HG02588 (cell line): ENCODE results near the gene DDX5.
"Not testable (repeated sequence)": the region's sequence is repeated elsewhere in the genome, so short reads cannot be mapped to it uniquely, and the experiment has no call there.

ENCODE experiments used
- ATAC-seq: cut with Tn5 transposase; IDR thresholded peaks from one replicate; pipeline ENCODE4 v1.9.1; 2021; ENCODE audit warnings: mild to moderate bottlenecking, moderate library complexity; ENCODE audit not compliant: unreplicated experiment

Gene DDX5

GRCh38 chr17:64495300-64495699, 10.8 kb downstream of the DDX5 start:
- ATAC-seq, result not testable (repeated sequence)

- no peak for ATAC-seq
Observed at GRCh38 chr17:64494121-64494520, 12.0 kb downstream of the DDX5 start.

- no peak for ATAC-seq
Observed at GRCh38 chr17:64492481-64493109, 13.5 kb downstream of the DDX5 start.

- ATAC-seq, result no peak
Observed at GRCh38 chr17:64491994-64492393, 14.1 kb downstream of the DDX5 start.

- ATAC-seq, result no peak
Observed at GRCh38 chr17:64491034-64491860, 14.8 kb downstream of the DDX5 start.

GRCh38 chr17:64488301-64488700, 17.8 kb downstream of the DDX5 start:
- no peak for ATAC-seq

- no peak for ATAC-seq
Observed at GRCh38 chr17:64484380-64484779, 21.7 kb downstream of the DDX5 start.

- ATAC-seq, result no peak
Observed at GRCh38 chr17:64480951-64481350, 25.1 kb downstream of the DDX5 start.

- no peak for ATAC-seq
Observed at GRCh38 chr17:64477849-64478248, 28.2 kb downstream of the DDX5 start.

GRCh38 chr17:64472564-64472963, 33.5 kb downstream of the DDX5 start:
- ATAC-seq, result no peak

GRCh38 chr17:64471440-64471839, 34.6 kb downstream of the DDX5 start:
- no peak for ATAC-seq

GRCh38 chr17:64470625-64471024, 35.5 kb downstream of the DDX5 start:
- ATAC-seq, result no peak

GRCh38 chr17:64466834-64467233, 39.3 kb downstream of the DDX5 start:
- not testable (repeated sequence) for ATAC-seq

- no peak for ATAC-seq
Observed at GRCh38 chr17:64466019-64466735, 39.9 kb downstream of the DDX5 start.

- ATAC-seq, result no peak
Observed at GRCh38 chr17:64461788-64462187, 44.3 kb downstream of the DDX5 start.

- no peak for ATAC-seq
Observed at GRCh38 chr17:64460955-64461354, 45.1 kb downstream of the DDX5 start.

GRCh38 chr17:64459818-64460217, 46.3 kb downstream of the DDX5 start:
- ATAC-seq, result not testable (repeated sequence)

GRCh38 chr17:64459284-64459747, 46.8 kb downstream of the DDX5 start:
- no peak for ATAC-seq

- no peak for ATAC-seq
Observed at GRCh38 chr17:64458756-64459155, 47.3 kb downstream of the DDX5 start.

- no peak for ATAC-seq
Observed at GRCh38 chr17:64457156-64457555, 48.9 kb downstream of the DDX5 start.

GRCh38 chr17:64455993-64456885, 49.9 kb downstream of the DDX5 start:
- ATAC-seq, result no peak
